ENCODE measurements around the gene ARMC12.

The ARMC12 gene

GRCh38 chr6:35713006-35713767 lies 23.6 kb upstream of the ARMC12 start:
- no peak for TF ChIP-seq TAF1 (IDR thresholded peaks at IDR 0.05; ENCODE audit: low read depth)
- no peak for TF ChIP-seq CREB1 (IDR thresholded peaks at IDR 0.05; ENCODE audit: low read depth)
- no peak for TF ChIP-seq EP300 (IDR thresholded peaks at IDR 0.05; ENCODE audit: borderline replicate concordance)
- TF ChIP-seq RAD21 (IDR thresholded peaks at IDR 0.05; ENCODE audit: low read depth): no peak
- TF ChIP-seq CEBPB (IDR thresholded peaks at IDR 0.05): no peak
- no peak for TF ChIP-seq USF1 (IDR thresholded peaks at IDR 0.05)
- TF ChIP-seq YY1 (IDR thresholded peaks at IDR 0.05; ENCODE audit: low read depth): no peak
- no peak for TF ChIP-seq REST (IDR thresholded peaks at IDR 0.05; ENCODE audit: low read depth)
- no peak for TF ChIP-seq TCF12 (IDR thresholded peaks at IDR 0.05; ENCODE audit: low read depth)
- TF ChIP-seq NFIC (IDR thresholded peaks at IDR 0.05): no peak
- TF ChIP-seq ZBTB7A (IDR thresholded peaks at IDR 0.05; ENCODE audit: low read depth): no peak
- no peak for TF ChIP-seq EGR1 (IDR thresholded peaks at IDR 0.05)
- no peak for TF ChIP-seq MAX (IDR thresholded peaks at IDR 0.05)
- no peak for TF ChIP-seq FOXM1 (IDR thresholded peaks at IDR 0.05; ENCODE audit: borderline replicate concordance, low read depth)
- TF ChIP-seq TEAD4 (IDR thresholded peaks at IDR 0.05): no peak

- TF ChIP-seq CREB1 (IDR thresholded peaks at IDR 0.05; ENCODE audit: low read depth) (no peak), EGR1 (IDR thresholded peaks at IDR 0.05) (no peak), TEAD4 (IDR thresholded peaks at IDR 0.05) (no peak), NFIC (IDR thresholded peaks at IDR 0.05) (no peak), REST (IDR thresholded peaks at IDR 0.05; ENCODE audit: low read depth) (no peak), TAF1 (IDR thresholded peaks at IDR 0.05; ENCODE audit: low read depth) (no peak), YY1 (IDR thresholded peaks at IDR 0.05; ENCODE audit: low read depth) (no peak), FOXM1 (IDR thresholded peaks at IDR 0.05; ENCODE audit: borderline replicate concordance, low read depth) (no peak)
Measured at GRCh38 chr6:35716798-35717197, 20.0 kb upstream of the ARMC12 start.

GRCh38 chr6:35717449-35718374 lies 19.1 kb upstream of the ARMC12 start:
- TF ChIP-seq MAX (IDR thresholded peaks at IDR 0.05) (no peak), CEBPB (IDR thresholded peaks at IDR 0.05) (no peak), REST (IDR thresholded peaks at IDR 0.05; ENCODE audit: low read depth) (no peak), FOXM1 (IDR thresholded peaks at IDR 0.05; ENCODE audit: borderline replicate concordance, low read depth) (no peak), NFIC (IDR thresholded peaks at IDR 0.05) (no peak), TCF12 (IDR thresholded peaks at IDR 0.05; ENCODE audit: low read depth) (no peak), TAF1 (IDR thresholded peaks at IDR 0.05; ENCODE audit: low read depth) (no peak), TEAD4 (IDR thresholded peaks at IDR 0.05) (no peak), YY1 (IDR thresholded peaks at IDR 0.05; ENCODE audit: low read depth) (no peak), ZBTB7A (IDR thresholded peaks at IDR 0.05; ENCODE audit: low read depth) (no peak)

- TF ChIP-seq CREB1 (IDR thresholded peaks at IDR 0.05; ENCODE audit: low read depth) (no peak), USF1 (IDR thresholded peaks at IDR 0.05) (no peak), TEAD4 (IDR thresholded peaks at IDR 0.05) (no peak), NFIC (IDR thresholded peaks at IDR 0.05) (no peak), REST (IDR thresholded peaks at IDR 0.05; ENCODE audit: low read depth) (no peak), CEBPB (IDR thresholded peaks at IDR 0.05) (no peak), TAF1 (IDR thresholded peaks at IDR 0.05; ENCODE audit: low read depth) (no peak), RAD21 (IDR thresholded peaks at IDR 0.05; ENCODE audit: low read depth) (no peak), EP300 (IDR thresholded peaks at IDR 0.05; ENCODE audit: borderline replicate concordance) (no peak), ZBTB7A (IDR thresholded peaks at IDR 0.05; ENCODE audit: low read depth) (no peak), FOXM1 (IDR thresholded peaks at IDR 0.05; ENCODE audit: borderline replicate concordance, low read depth) (no peak), MAX (IDR thresholded peaks at IDR 0.05) (no peak), YY1 (IDR thresholded peaks at IDR 0.05; ENCODE audit: low read depth) (no peak), TCF12 (IDR thresholded peaks at IDR 0.05; ENCODE audit: low read depth) (no peak), EGR1 (IDR thresholded peaks at IDR 0.05) (no peak)
Measured at GRCh38 chr6:35718375-35718736, 18.5 kb upstream of the ARMC12 start.

All from Ishikawa (cell line).